Pancreas (tissue), 10 donors: ENCODE measurements around the gene OPCML. TPM values are rescaled to one million over a fixed set of nuclear protein-coding genes. Genes with fewer than 3 reads are reported as not detected.

Experiments used
- ATAC-seq, 4 donors: fragments of 200-7000 bp; cut with Tn5 transposase; one replicate each; pipeline versions ENCODE4 v1.8.0 to v1.9.1; 2020; ENCODE audit warnings: mild to moderate bottlenecking in 4 of 4, moderate library complexity in 4 of 4
- DNase-seq, 6 donors: peaks; one replicate each; pipeline ENCODE4 v3.0.0-alpha.2; 2020
- FAIRE-seq: peaks from 2 replicates; lab custom pipeline; 2012; peaks lifted over from hg19 to GRCh38; lab: Jason Lieb, UNC
- H3K27ac ChIP-seq, 4 donors: fragments of 200-600 bp; sonication (generic); 1 replicate in 3 of 4; 2 replicates in 1 of 4; pipeline versions ENCODE4 v1.5.0 to v1.8.0; 2020
- H3K27me3 ChIP-seq, 4 donors: fragments of 200-600 bp; one replicate each; pipeline ENCODE4 v1.8.0; 2021
- H3K36me3 ChIP-seq, 3 donors: fragments of 200-600 bp; sonication (generic) in 1 of 3; one replicate each; pipeline versions ENCODE4 v1.5.0 to v1.8.0; 2020 to 2021
- H3K4me1 ChIP-seq, 3 donors: fragments of 200-600 bp; one replicate each; pipeline ENCODE4 v1.8.0; 2021
- H3K4me3 ChIP-seq, 4 donors: fragments of 200-600 bp; sonication (generic) in 2 of 4; one replicate each; pipeline versions ENCODE4 v1.5.0 to v1.8.0; 2020 to 2021
- H3K9me3 ChIP-seq, 4 donors: fragments of 200-600 bp; one replicate each; pipeline ENCODE4 v1.8.0; 2021
- CTCF ChIP-seq, 4 donors: fragments of 200-600 bp; sonication (generic) in 3 of 4; IDR thresholded peaks; one replicate each; pipeline versions ENCODE4 v1.5.0 to v1.8.0; 2021; ENCODE audit warnings: antibody characterized with exemption in 4 of 4
- WGBS, 2 donors: extraction: QIAGEN DNeasy Blood & Tissue Kit; methylation state at CpG; one replicate each; pipeline ENCODE4 v1.1.7; 2013; 5-methylcytosine and 5-hydroxymethylcytosine counted together
- intact Hi-C, 3 donors: fragments of 100-400 bp; cut with DNase I; formaldehyde crosslinking; loops; one replicate each; pipeline versions ENCODE4 v1.11.1 to v1.14.2; 2022
- polyA plus RNA-seq, 2 donors: library from polyadenylated mRNA; stranded (reverse); fragments of 200-250 nt; gene quantifications; one replicate each; pipeline ENCODE4 v1.2.3, GENCODE V29; 2013
- total RNA-seq, 6 donors: library from RNA; stranded (reverse); fragmentation: NEBNext Ultra II Directional in 4 of 6; extraction: Animal tissue kit (Norgen Biotek cat#: 25700) in 4 of 6; gene quantifications; one replicate each; pipeline versions ENCODE4 v1.2.1 to v1.2.4, GENCODE V29; 2021 to 2023
- donor health status: healthy with polysubstance abuse.
- donor health status: DM: no; HTN: no; CAD: no; lungs with moderate emphysema.
- donor health status: DM: no; HTN: no; CAD: no.
- donor health status: control.
- donor health status: control.
- donor health status: Bipolar disorder and iron deficiency.
- donor health status: DM: yes; HTN: yes; CAD: no.
- donor health status: DM: no; HTN: no; CAD: no.
- donor health status: DM: no; HTN: no; CAD: no.
- donor health status: DM: yes; HTN: yes; CAD: no.

The OPCML gene
- total and polyA plus RNA-seq, 8 donors, result 0.05 to 0.31 (median 0.19) TPM

GRCh38 chr11:133530501-133530835 is 1.8 kb downstream of the OPCML start:
- TF ChIP-seq CTCF (IDR thresholded peaks at IDR 0.05), result no peak
- Histone ChIP-seq H3K9me3 (no peaks in the 10 kb centered on the region), H3K4me1 (no peaks in the 10 kb centered on the region), H3K27me3 (peaks cover 0 to 3% (median 0%) of the 10 kb centered on the region in 4 donors), H3K27ac (no peak overlapping the region), H3K4me3 (no peak overlapping the region), H3K36me3 (no peaks in the 10 kb centered on the region)
- WGBS, 2 donors, result 8 to 9% methylated on average over 3 of the region's 3 CpGs
- DNase-seq (no peak), FAIRE-seq (no peak), ATAC-seq (no peak)
- intact Hi-C loops, result loop anchor here in 1 of 3 donors (10.0 kb wide), 1 partner anchor 56 kb away; no protein-coding TSS in a partner anchor

- DNase-seq, result no peak
- TF ChIP-seq CTCF (IDR thresholded peaks at IDR 0.05), result no peak
- intact Hi-C loops, result loop anchor here in 1 of 3 donors (10.0 kb wide), 1 partner anchor 55 kb away; no protein-coding TSS in a partner anchor
- FAIRE-seq, result no peak
- H3K4me3 ChIP-seq, result no peak overlapping the region
- H3K9me3 ChIP-seq, result no peaks in the 10 kb centered on the region
- no peak for ATAC-seq
- no peak overlapping the region for H3K27ac ChIP-seq
- no peaks in the 10 kb centered on the region for H3K36me3 ChIP-seq
- peaks cover 0 to 3% (median 0%) of the 10 kb centered on the region in 4 donors for H3K27me3 ChIP-seq
- H3K4me1 ChIP-seq, result no peaks in the 10 kb centered on the region
- 14 to 19% methylated on average over 18 of the region's 18 CpGs for WGBS, 2 donors
These were observed 2.3 kb downstream of the OPCML start for GRCh38 chr11:133529807-133530500.

GRCh38 chr11:133526790-133527189 is 5.5 kb downstream of the OPCML start:
- no peak for TF ChIP-seq CTCF (IDR thresholded peaks at IDR 0.05)
- Histone ChIP-seq H3K27ac (no peak overlapping the region), H3K9me3 (no peaks in the 10 kb centered on the region), H3K27me3 (peaks cover 0 to 3% (median 0%) of the 10 kb centered on the region in 4 donors), H3K4me1 (no peaks in the 10 kb centered on the region), H3K36me3 (no peaks in the 10 kb centered on the region), H3K4me3 (no peak overlapping the region)
- intact Hi-C loops, result no loop called here
- ATAC-seq (no peak), DNase-seq (no peak), FAIRE-seq (no peak)
- WGBS, 2 donors, result 47 to 59% methylated on average over 2 to 3 of the region's 3 CpGs

- no peak overlapping the region for H3K4me3 ChIP-seq
- FAIRE-seq (no peak), ATAC-seq (no peak), DNase-seq (no peak)
- H3K27ac ChIP-seq, result no peak overlapping the region
- H3K9me3 ChIP-seq, result no peaks in the 10 kb centered on the region
- H3K36me3 ChIP-seq, result no peaks in the 10 kb centered on the region
- no peak for TF ChIP-seq CTCF (IDR thresholded peaks at IDR 0.05)
- peaks cover 0 to 1% (median 0%) of the 10 kb centered on the region in 4 donors for H3K27me3 ChIP-seq
- WGBS, 2 donors, result 61 to 69% methylated on average over 7 of the region's 7 CpGs
- H3K4me1 ChIP-seq, result no peaks in the 10 kb centered on the region
- intact Hi-C loops, result no loop called here
These were observed 6.3 kb downstream of the OPCML start for GRCh38 chr11:133525976-133526375.

- no peaks in the 10 kb centered on the region for H3K27me3 ChIP-seq
- H3K27ac ChIP-seq, result no peak overlapping the region
- DNase-seq, result no peak
- ATAC-seq, result no peak
- intact Hi-C loops, result no loop called here
- no peaks in the 10 kb centered on the region for H3K9me3 ChIP-seq
- no peak for FAIRE-seq
- no peaks in the 10 kb centered on the region for H3K36me3 ChIP-seq
- no peak for TF ChIP-seq CTCF (IDR thresholded peaks at IDR 0.05)
- no peak overlapping the region for H3K4me3 ChIP-seq
- no peaks in the 10 kb centered on the region for H3K4me1 ChIP-seq
- WGBS, 2 donors, result 74% methylated on average over 8 of the region's 8 CpGs
These were observed 7.8 kb downstream of the OPCML start for GRCh38 chr11:133524488-133524887.
